ENCODE data around the gene XG.

GRCh38 chrX:2735270-2735669, 16.6 kb upstream of the XG start:
- no peak for TF ChIP-seq POLR2AphosphoS5 (IDR thresholded peaks at IDR 0.05; ENCODE audit: insufficient read depth in 1 of 2, low read depth in 1 of 2)
- TF ChIP-seq CTCF (IDR thresholded peaks at IDR 0.05): no peak
- TF ChIP-seq POLR2A (IDR thresholded peaks at IDR 0.05): no peak
